IPS-15b (cell line): Measurements from ENCODE around the gene CCDC15.

Experiments
- H3K27me3 ChIP-seq: one replicate; pipeline ENCODE4 v1.6.1; 2013; ENCODE audit warnings: low read length; ENCODE audit not compliant: control insufficient read depth, insufficient read depth
- H3K36me3 ChIP-seq: one replicate; pipeline ENCODE4 v1.6.1; 2013; ENCODE audit warnings: low read length; ENCODE audit not compliant: control insufficient read depth, insufficient read depth
- H3K4me1 ChIP-seq: one replicate; pipeline ENCODE4 v1.6.1; 2013; ENCODE audit warnings: mild to moderate bottlenecking, low read length; ENCODE audit not compliant: control insufficient read depth, insufficient read depth
- H3K4me3 ChIP-seq: one replicate; pipeline ENCODE4 v1.5.1; 2013; ENCODE audit warnings: low read depth, low read length
- H3K9ac ChIP-seq: one replicate; pipeline ENCODE4 v1.6.1; 2013; ENCODE audit warnings: low read depth, mild to moderate bottlenecking, low read length
- H3K9me3 ChIP-seq: one replicate; pipeline ENCODE4 v1.6.1; 2013; ENCODE audit warnings: mild to moderate bottlenecking, low read length; ENCODE audit not compliant: control insufficient read depth, insufficient read depth

Gene CCDC15

DNA sequence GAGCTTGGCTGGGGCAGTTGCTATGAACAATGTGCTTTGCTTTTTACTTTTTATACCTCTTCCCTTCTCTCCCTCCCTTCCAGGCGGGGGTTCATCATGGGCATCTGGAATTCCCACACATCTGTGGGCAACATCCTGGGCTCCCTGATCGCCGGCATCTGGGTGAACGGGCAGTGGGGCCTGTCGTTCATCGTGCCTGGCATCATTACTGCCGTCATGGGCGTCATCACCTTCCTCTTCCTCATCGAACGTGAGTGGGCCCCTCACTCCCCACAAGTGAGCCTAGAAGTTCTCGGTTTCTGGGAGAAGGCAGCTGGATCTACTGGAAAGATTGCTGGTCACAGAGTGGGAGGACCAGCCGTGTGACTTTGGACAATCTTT lies 126.5 kb downstream of the CCDC15 start:
- Histone ChIP-seq H3K27me3 (no peaks in the 10 kb centered on the region), H3K9me3 (no peaks in the 10 kb centered on the region), H3K36me3 (no peaks in the 10 kb centered on the region), H3K4me3 (no peak overlapping the region), H3K9ac (no peak overlapping the region), H3K4me1 (no peaks in the 10 kb centered on the region)

- Histone ChIP-seq H3K4me1 (no peaks in the 10 kb centered on the region), H3K27me3 (no peaks in the 10 kb centered on the region), H3K4me3 (no peak overlapping the region), H3K9ac (no peak overlapping the region), H3K9me3 (no peaks in the 10 kb centered on the region), H3K36me3 (no peaks in the 10 kb centered on the region)
Observed at GRCh38 chr11:125081098-125081798, 127.2 kb downstream of the CCDC15 start.

- Histone ChIP-seq H3K9ac (no peak overlapping the region), H3K4me1 (no peaks in the 10 kb centered on the region)
Observed at GRCh38 chr11:125082040-125082439, 128.0 kb downstream of the CCDC15 start.

DNA sequence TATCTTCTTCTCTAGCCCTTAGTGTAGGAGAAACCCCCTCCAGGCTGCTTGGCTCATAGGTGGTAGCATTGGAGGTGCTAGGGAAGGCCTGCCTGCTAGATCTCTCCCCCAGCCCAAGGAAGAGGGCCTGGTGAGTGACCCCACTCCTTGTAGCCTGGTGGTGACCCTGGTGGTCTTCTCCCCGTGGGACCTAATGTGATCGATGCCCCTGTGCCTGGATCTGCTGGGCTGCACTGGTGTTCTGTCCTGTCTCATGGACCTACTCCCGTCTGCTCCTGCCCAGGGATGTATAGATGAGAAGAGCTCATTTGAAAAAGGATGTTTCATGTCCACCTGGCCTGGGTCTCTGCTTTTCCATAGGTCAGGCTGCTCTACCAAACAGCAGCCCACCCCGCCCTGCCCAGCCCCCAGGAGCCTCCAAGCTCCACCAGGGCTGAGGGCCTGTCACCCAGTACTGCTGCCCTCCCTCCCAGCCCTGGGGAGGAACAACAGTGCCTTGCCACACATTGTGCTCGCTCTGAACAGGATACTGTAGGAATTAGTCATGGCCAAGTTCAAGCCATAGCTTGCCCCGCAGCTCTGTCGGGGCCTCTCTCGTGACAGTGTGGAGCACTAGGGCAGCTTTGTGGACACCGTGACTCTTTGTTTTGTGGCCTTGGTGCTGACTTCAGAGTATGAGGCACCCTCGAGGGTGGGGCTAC lies 128.8 kb downstream of the CCDC15 start:
- H3K36me3 ChIP-seq = no peaks in the 10 kb centered on the region
- H3K9me3 ChIP-seq = no peaks in the 10 kb centered on the region
- H3K27me3 ChIP-seq = no peaks in the 10 kb centered on the region
- H3K4me1 ChIP-seq = no peaks in the 10 kb centered on the region
- H3K9ac ChIP-seq = no peak overlapping the region
- no peak overlapping the region for H3K4me3 ChIP-seq

More at GRCh38 chr11:125082040-125082439, 128.0 kb downstream of the CCDC15 start:
- no peaks in the 10 kb centered on the region for H3K36me3 ChIP-seq
- no peaks in the 10 kb centered on the region for H3K27me3 ChIP-seq
- no peak overlapping the region for H3K4me3 ChIP-seq
- no peaks in the 10 kb centered on the region for H3K9me3 ChIP-seq

DNA sequence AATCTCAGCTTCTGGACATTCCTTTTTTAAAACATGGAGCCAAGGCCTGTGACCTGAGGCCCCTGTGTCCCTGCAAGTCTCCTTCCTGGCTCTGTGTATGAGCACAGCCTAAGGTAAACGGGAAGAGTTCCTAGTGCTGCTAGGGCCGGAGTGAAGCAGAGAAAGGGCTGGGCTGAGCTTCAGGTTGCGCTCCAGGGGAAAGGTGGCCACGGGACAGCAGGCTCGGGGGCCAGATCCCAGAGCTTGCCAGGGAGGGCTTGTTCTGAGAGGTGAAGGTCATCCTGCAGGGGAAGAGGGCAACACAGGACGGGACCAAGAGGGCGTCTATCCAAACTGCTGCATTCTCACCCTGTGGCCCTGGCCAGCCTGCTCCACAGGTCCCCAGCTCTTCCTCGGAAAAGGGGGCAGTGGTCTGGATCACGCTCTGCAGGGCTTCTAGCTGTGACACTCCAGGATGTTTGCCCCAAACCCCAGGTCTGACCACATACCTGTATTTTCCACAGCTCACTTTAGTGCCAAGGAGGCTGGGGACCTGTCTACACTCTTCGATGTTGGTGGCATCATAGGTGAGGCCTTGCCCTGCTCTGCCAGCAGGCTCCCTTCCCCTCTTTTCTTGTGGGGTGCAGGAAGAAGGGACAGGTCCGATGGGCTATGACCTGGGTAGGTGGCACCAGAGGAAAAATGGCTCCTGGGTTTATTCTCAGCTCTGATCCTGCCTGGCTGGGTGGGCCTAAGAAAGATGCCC lies 129.5 kb downstream of the CCDC15 start:
- Histone ChIP-seq H3K4me1 (no peaks in the 10 kb centered on the region), H3K9me3 (no peaks in the 10 kb centered on the region), H3K27me3 (no peaks in the 10 kb centered on the region), H3K36me3 (no peaks in the 10 kb centered on the region), H3K4me3 (no peak overlapping the region), H3K9ac (no peak overlapping the region)

DNA sequence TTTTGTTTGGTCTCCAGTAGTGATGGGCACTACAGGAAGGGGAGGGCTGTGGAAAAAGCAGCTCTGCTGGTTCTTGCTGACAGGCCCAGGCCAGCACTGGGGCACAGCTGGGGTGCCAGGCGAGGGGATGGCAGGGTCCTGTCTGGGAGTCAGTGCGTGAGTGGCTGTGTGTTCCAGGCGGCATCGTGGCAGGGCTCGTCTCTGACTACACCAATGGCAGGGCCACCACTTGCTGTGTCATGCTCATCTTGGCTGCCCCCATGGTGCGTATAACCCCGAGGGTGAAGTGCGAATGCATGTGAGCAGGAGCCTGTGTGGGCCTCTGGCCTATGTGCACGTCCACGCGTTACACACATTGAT lies 130.0 kb downstream of the CCDC15 start:
- no peak overlapping the region for H3K4me3 ChIP-seq
- H3K27me3 ChIP-seq = no peaks in the 10 kb centered on the region
- no peaks in the 10 kb centered on the region for H3K4me1 ChIP-seq
- H3K36me3 ChIP-seq = no peaks in the 10 kb centered on the region
- no peak overlapping the region for H3K9ac ChIP-seq
- H3K9me3 ChIP-seq = no peaks in the 10 kb centered on the region

DNA sequence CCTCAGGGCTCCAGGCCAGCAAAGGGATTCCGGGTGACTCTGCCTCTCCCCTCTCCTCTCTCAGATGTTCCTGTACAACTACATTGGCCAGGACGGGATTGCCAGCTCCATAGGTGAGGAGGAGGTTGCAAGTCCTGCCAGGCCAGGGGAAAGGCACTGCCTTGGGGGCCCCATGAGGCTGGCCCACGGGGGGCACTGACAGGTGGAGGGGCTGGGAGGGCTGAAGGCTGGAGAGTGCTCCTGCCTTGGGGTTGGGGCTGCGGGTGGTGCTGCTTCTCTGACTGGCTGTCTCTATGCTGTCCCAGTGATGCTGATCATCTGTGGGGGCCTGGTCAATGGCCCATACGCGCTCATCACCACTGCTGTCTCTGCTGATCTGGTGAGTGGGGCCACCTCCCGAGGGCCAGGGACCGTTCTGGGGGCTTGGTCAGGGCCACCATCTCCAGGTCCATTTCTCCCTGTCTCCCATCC lies 130.8 kb downstream of the CCDC15 start:
- no peaks in the 10 kb centered on the region for H3K36me3 ChIP-seq
- no peaks in the 10 kb centered on the region for H3K4me1 ChIP-seq
- no peaks in the 10 kb centered on the region for H3K9me3 ChIP-seq

GRCh38 chr11:125085301-125086081 lies 131.5 kb downstream of the CCDC15 start:
- Histone ChIP-seq H3K36me3 (no peaks in the 10 kb centered on the region), H3K4me1 (no peaks in the 10 kb centered on the region), H3K27me3 (no peaks in the 10 kb centered on the region)

More for the DNA sequence above, 130.8 kb downstream of the CCDC15 start:
- no peak overlapping the region for H3K4me3 ChIP-seq
- no peak overlapping the region for H3K9ac ChIP-seq
- no peaks in the 10 kb centered on the region for H3K27me3 ChIP-seq

GRCh38 chr11:125086633-125087296 lies 132.8 kb downstream of the CCDC15 start:
- Histone ChIP-seq H3K4me3 (no peak overlapping the region), H3K36me3 (no peaks in the 10 kb centered on the region), H3K27me3 (no peaks in the 10 kb centered on the region), H3K9ac (no peak overlapping the region), H3K4me1 (peaks cover 5% of the 10 kb centered on the region), H3K9me3 (no peaks in the 10 kb centered on the region)

More at GRCh38 chr11:125085301-125086081, 131.5 kb downstream of the CCDC15 start:
- Histone ChIP-seq H3K9me3 (no peaks in the 10 kb centered on the region), H3K9ac (no peak overlapping the region), H3K4me3 (no peak overlapping the region)

- Histone ChIP-seq H3K4me3 (no peak overlapping the region), H3K36me3 (no peaks in the 10 kb centered on the region)
Observed at GRCh38 chr11:125088123-125088522, 134.1 kb downstream of the CCDC15 start.

More at GRCh38 chr11:125088123-125088522, 134.1 kb downstream of the CCDC15 start:
- Histone ChIP-seq H3K9me3 (no peaks in the 10 kb centered on the region), H3K27me3 (no peaks in the 10 kb centered on the region), H3K4me1 (peaks cover 16% of the 10 kb centered on the region), H3K9ac (no peak overlapping the region)
